Psoas muscle (tissue), 8 donors: ENCODE data around the gene GCNT4. TPM values are rescaled to one million over a fixed set of nuclear protein-coding genes. Genes with fewer than 3 reads are reported as not detected.

Source experiments
- ATAC-seq, 4 donors: fragments of 200-7000 bp; cut with Tn5 transposase; one replicate each; pipeline ENCODE4 v1.9.1; 2020; ENCODE audit warnings: moderate library complexity in 3 of 4, mild to moderate bottlenecking in 2 of 4
- DNase-seq, 2 donors: peaks; one replicate each; pipeline ENCODE4 v3.0.0-alpha.2; 2020
- H3K27ac ChIP-seq: fragments of 200-600 bp; one replicate; pipeline ENCODE4 v1.8.0; 2022
- H3K27me3 ChIP-seq, 3 donors: fragments of 200-600 bp in 1 of 3; one replicate each; pipeline versions ENCODE4 v1.6.1 to v1.8.0; 2013 to 2022; ENCODE audit warnings: low read length in 2 of 3, mild to moderate bottlenecking in 2 of 3, moderate library complexity in 1 of 3; ENCODE audit not compliant: insufficient read depth in 3 of 3
- H3K36me3 ChIP-seq, 2 donors: fragments of 200-600 bp in 1 of 2; one replicate each; pipeline versions ENCODE4 v1.6.1 to v1.8.0; 2013 to 2022; ENCODE audit warnings: low read depth in 1 of 2, mild to moderate bottlenecking in 1 of 2, moderate library complexity in 1 of 2; ENCODE audit not compliant: insufficient read depth in 1 of 2
- H3K4me1 ChIP-seq: fragments of 200-600 bp; one replicate; pipeline ENCODE4 v1.8.0; 2022
- H3K4me3 ChIP-seq: fragments of 200-600 bp; one replicate; pipeline ENCODE4 v1.8.0; 2022; ENCODE audit warnings: mild to moderate bottlenecking
- H3K9me3 ChIP-seq: fragments of 200-600 bp; one replicate; pipeline ENCODE4 v1.8.0; 2022
- WGBS, 3 donors: extraction: QIAGEN DNeasy Blood & Tissue Kit; methylation state at CpG; one replicate each; pipeline versions ENCODE4 v1.1.6 to v1.1.7; 2013; 5-methylcytosine and 5-hydroxymethylcytosine counted together
- intact Hi-C, 2 donors: fragments of 100-400 bp; cut with DNase I; formaldehyde crosslinking; loops; one replicate each; pipeline versions ENCODE4 v1.11.0 to v1.14.2; 2022
- polyA plus RNA-seq, 3 donors: library from polyadenylated mRNA; stranded (reverse); fragments of 200-250 nt; gene quantifications; one replicate each; pipeline ENCODE4 v1.2.3, GENCODE V29; 2013
- total RNA-seq, 4 donors: library from RNA; stranded (reverse); fragmentation: NEBNext Ultra II Directional in 2 of 4; extraction: Animal tissue kit (Norgen Biotek cat#: 25700) in 2 of 4; gene quantifications; one replicate each; pipeline versions ENCODE4 v1.2.1 to v1.2.4, GENCODE V29; 2021 to 2023
- TF ChIP-seq, protein P1 (sequence below): fragments of 200-600 bp; IDR thresholded peaks from one replicate; pipeline ENCODE4 v1.8.0; 2022; ENCODE audit warnings: antibody characterized with exemption
- donor health status: healthy with polysubstance abuse.
- donor health status: DM: no; HTN: no; CAD: no; lungs with moderate emphysema.
- donor health status: Bipolar disorder and iron deficiency.
- donor health status: healthy.
- donor health status: DM: yes; HTN: yes; CAD: no.
- donor health status: DM: no; HTN: no; CAD: no.
- donor health status: DM: no; HTN: no; CAD: no.
- donor health status: DM: yes; HTN: yes; CAD: no.

Gene GCNT4
- total and polyA plus RNA-seq, 7 donors, result 0.65 to 3.5 (median 1.5) TPM

DNA sequence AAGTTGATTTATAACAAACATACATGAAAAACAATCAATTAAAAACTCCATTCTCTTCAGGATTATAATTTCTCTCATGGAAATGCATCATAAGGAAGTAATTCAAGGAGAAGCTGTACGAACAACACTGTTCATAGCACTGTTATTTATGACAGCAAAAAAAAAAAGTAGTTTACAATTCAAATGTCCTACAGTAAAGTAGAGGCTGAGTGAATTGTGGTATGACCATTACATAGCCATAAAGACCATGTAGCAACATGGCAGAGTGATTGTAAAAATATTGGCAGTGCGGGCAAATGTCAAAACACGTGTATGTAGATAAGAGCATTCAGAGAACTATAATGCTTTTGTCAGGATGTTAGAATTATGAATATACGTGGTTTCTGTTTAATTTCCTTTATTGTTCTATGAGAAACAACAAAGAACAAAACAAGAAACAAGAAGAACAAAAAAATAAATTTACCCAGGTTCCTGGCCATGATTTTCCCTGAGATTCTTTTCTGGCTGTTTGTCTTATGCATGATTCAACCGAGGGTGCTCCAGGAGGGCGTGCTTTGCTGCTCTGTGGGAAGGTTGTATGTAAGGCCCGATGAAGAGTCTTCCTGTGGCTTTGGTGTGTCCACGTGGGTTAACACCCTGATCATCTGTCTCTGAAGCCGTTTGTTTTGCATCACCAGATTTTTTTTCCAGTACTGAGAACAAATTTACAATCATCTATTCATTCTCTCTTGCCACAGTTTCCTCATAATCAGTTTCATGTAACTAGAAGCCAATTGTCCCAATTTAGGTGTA lies 28.8 kb downstream of the GCNT4 start:
- no peaks in the 10 kb centered on the region for H3K27me3 ChIP-seq
- TF ChIP-seq, protein P1, sequence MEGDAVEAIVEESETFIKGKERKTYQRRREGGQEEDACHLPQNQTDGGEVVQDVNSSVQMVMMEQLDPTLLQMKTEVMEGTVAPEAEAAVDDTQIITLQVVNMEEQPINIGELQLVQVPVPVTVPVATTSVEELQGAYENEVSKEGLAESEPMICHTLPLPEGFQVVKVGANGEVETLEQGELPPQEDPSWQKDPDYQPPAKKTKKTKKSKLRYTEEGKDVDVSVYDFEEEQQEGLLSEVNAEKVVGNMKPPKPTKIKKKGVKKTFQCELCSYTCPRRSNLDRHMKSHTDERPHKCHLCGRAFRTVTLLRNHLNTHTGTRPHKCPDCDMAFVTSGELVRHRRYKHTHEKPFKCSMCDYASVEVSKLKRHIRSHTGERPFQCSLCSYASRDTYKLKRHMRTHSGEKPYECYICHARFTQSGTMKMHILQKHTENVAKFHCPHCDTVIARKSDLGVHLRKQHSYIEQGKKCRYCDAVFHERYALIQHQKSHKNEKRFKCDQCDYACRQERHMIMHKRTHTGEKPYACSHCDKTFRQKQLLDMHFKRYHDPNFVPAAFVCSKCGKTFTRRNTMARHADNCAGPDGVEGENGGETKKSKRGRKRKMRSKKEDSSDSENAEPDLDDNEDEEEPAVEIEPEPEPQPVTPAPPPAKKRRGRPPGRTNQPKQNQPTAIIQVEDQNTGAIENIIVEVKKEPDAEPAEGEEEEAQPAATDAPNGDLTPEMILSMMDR, result no peak
- H3K4me3 ChIP-seq, result no peak overlapping the region
- H3K27ac ChIP-seq, result no peak overlapping the region
- no peak for DNase-seq
- H3K9me3 ChIP-seq, result no peaks in the 10 kb centered on the region
- no peak for ATAC-seq
- intact Hi-C loops, result no loop called here
- H3K4me1 ChIP-seq, result no peaks in the 10 kb centered on the region
- H3K36me3 ChIP-seq, result no peaks in the 10 kb centered on the region
- WGBS, 3 donors, result 66 to 69% (median 68%) methylated on average over 9 of the region's 9 CpGs

DNA sequence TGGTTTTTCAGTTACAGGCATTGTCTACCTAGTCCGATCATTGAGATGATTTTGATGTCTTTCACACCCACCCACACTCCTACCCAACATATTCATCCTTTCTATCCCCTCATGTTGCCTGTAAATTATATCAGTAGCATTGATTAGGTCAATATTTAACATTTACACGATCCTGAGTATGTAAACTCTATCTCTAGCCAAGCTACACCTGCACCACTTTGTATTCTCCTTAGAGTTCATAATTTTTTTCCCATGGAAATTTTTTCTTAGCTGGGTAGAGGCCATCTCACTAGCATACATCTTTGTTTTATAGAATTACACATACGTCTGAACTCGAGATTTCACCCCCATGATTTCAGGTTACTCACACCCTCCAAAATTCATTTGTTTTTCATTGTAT lies 30.6 kb downstream of the GCNT4 start:
- Histone ChIP-seq H3K4me1 (no peaks in the 10 kb centered on the region), H3K4me3 (no peak overlapping the region), H3K27me3 (no peaks in the 10 kb centered on the region), H3K27ac (no peak overlapping the region), H3K36me3 (no peaks in the 10 kb centered on the region), H3K9me3 (no peaks in the 10 kb centered on the region)
- intact Hi-C loops, result no loop called here
- WGBS, 3 donors, result 77 to 83% (median 83%) methylated on average over 4 of the region's 4 CpGs
- no peak for DNase-seq
- TF ChIP-seq, protein P1, result no peak
- ATAC-seq, result no peak

DNA sequence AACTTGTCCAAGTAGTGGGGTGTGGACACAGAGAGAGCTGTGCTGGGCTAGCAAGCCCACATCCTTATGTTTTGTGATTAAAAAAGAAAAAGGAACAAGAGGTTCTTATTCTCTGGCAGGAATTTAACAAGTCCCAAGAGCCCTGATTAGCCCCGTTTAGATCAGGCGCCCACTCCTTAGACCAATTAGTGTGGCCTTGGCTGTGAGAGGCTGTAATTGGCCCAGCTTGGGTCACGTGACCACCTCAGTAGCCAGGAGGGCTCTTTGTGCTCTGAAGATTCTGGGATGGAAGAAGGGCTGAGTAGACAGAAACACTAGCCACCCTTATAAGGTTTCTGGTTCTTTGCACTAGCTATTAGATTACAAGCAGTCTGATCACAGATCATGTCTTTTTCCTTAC lies 31.1 kb downstream of the GCNT4 start:
- TF ChIP-seq, protein P1, result no peak
- no peaks in the 10 kb centered on the region for H3K27me3 ChIP-seq
- H3K9me3 ChIP-seq, result no peaks in the 10 kb centered on the region
- H3K27ac ChIP-seq, result no peak overlapping the region
- no peaks in the 10 kb centered on the region for H3K36me3 ChIP-seq
- intact Hi-C loops, result no loop called here
- WGBS, 3 donors, result 29 to 45% (median 40%) methylated on average over 3 of the region's 3 CpGs
- no peak for DNase-seq
- H3K4me1 ChIP-seq, result no peaks in the 10 kb centered on the region
- H3K4me3 ChIP-seq, result no peak overlapping the region
- ATAC-seq, result no peak

DNA sequence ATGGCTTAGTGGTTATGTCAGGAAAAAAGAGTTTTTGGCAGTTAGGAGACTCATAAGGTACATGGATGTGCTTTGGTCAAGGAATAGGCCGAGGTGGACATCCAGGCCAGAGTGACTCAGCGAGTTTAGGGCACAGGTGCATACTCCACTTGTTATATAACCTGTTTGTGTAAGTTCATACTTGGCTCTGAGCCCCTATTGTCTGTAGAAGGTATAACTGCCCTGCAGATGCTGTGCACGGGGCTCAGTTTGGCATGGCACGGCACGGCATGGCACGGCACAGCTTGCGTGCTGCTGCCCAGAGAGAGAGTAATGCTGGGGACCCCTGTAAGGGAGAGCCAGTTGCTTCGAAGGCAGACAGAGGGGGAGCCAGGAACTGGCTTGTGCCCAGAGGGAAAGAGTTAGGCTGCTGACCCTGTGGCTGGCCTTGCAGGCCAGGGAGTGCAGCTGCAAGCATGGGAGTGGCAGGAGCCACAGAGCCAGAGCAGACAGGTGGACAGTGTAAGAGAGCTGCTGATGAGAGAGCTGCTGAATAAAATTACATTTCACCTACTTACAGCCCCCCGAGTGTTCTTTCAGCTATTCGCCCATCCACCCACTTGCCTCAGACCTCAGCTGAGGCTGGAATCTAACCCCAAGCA lies 32.2 kb downstream of the GCNT4 start:
- ATAC-seq (no peak), DNase-seq (no peak)
- Histone ChIP-seq H3K27ac (no peak overlapping the region), H3K36me3 (no peaks in the 10 kb centered on the region), H3K4me3 (no peak overlapping the region), H3K9me3 (no peaks in the 10 kb centered on the region), H3K4me1 (no peaks in the 10 kb centered on the region), H3K27me3 (no peaks in the 10 kb centered on the region)
- 69 to 81% (median 78%) methylated on average over 10 of the region's 10 CpGs for WGBS, 3 donors
- intact Hi-C loops, result no loop called here
- TF ChIP-seq, protein P1, result no peak
